ENCODE results near the gene ABHD15.

ABHD15 gene

DNA sequence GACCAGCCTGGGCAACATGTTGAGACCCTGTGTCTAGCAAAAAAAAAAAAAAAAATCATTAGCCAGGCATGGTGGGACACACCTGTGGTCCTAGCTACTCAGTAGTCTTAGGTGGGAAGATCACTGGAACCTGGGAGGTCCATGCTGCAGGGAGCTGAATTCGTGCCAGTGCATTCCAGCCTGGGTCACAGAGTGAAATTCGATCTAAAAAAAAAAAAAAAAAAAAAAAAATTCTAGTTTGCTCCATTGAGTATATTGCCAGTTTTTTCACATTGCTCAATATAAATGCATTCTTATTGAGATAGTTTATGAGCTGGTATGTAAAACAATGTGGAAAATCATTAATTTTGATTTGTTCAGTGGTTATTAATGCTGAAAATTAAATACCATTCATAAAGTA is 52.0 kb downstream of the ABHD15 start:
- DNase-seq = no peak

- no peak for DNase-seq
Observed at GRCh38 chr17:29510953-29511352, 55.9 kb downstream of the ABHD15 start.
